ENCODE results near the gene DDX3X. TPM values are rescaled to one million over a fixed set of nuclear protein-coding genes. Genes with fewer than 3 reads are reported as not detected.
A peak's percentile ranks its signal among the peaks of the same experiment; 100 is the strongest.
"Not testable (repeated sequence)": the region's sequence is repeated elsewhere in the genome, so short reads cannot be mapped to it uniquely, and the experiment has no call there.

DDX3X gene
- 102 TPM for polyA plus RNA-seq (2013, experiment 1 of 2; ENCODE audit: insufficient read length)
- polyA plus RNA-seq (2013, experiment 2 of 2; ENCODE audit: insufficient read length), result 116 TPM

DNA sequence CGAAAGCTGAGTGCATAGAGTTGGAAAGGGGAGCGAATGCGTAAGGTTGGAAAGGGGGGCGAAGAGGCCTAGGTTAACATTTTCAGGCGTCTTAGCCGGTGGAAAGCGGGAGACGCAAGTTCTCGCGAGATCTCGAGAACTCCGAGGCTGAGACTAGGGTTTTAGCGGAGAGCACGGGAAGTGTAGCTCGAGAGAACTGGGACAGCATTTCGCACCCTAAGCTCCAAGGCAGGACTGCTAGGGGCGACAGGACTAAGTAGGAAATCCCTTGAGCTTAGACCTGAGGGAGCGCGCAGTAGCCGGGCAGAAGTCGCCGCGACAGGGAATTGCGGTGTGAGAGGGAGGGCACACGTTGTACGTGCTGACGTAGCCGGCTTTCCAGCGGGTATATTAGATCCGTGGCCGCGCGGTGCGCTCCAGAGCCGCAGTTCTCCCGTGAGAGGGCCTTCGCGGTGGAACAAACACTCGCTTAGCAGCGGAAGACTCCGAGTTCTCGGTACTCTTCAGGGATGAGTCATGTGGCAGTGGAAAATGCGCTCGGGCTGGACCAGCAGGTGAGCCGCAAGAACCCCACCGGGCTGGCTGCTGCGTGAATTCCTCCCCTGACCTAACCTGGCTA is at the start of gene DDX3X:
DDX3X (plus strand) TSS at position 419 of the 619 bp plus-strand sequence; CDS start at position 510, 91 bp downstream.
- peak; percentile 88 for DNase-seq

DNA sequence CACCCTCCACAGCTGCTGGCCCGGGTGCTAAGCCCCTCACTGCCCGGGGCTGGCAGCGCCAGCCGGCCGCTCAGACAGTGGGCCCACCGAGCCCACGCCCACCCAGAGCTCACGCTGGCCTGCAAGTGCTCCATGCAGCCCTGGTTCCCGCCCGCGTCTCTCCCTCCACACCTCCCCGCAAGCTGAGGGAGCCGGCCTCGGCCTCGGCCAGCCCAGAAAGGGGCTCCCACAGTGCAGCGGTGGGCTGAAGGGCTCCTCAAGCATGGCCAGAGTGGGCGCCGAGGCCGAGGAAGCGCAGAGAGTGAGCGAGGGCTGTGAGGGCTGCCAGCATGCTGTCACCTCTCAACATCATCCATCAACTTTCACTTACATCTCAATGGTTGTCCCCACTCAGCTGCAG is 48.0 kb upstream of the DDX3X start:
- DNase-seq, result not testable (repeated sequence)

DNA sequence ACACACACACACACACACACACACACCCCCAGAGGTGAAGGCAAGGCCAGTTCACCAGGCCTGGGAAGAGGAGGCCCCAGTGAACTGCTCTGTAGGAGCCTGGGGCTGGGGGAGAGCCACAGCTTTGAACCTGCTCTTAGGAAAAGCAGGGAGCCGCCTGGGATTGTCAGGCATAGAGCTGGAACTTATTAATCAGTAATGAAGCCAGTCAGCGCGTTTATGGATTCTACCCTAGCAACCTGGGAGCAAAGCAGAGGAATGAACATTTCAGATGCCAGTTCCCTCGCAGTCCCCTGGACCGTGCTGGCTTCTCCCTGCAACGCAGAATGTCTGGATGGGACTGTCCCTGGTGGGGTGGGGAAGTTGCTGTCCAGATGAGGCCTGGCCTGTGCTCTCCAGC is 45.3 kb upstream of the DDX3X start:
- no peak for DNase-seq

DNA sequence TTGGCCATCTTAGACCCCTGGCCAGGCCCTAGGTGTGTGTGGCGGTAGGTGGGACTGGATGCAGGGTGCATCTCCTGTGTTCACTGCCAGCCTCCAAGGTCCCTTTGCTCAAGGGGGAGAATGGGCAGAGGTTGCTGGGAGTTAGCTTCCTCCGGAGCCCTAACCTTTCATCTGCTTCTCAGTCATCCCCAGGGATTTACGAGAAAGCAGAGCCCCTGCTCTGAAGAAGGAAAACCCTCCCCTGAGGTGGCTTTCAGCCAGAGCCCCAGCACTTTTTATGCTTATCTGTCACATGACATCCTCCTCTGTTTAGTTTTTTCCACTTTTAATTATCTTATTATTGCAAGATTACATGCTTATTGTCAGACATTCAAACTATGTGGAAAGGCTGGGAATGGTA is 44.9 kb upstream of the DDX3X start:
- DNase-seq, result no peak

DNA sequence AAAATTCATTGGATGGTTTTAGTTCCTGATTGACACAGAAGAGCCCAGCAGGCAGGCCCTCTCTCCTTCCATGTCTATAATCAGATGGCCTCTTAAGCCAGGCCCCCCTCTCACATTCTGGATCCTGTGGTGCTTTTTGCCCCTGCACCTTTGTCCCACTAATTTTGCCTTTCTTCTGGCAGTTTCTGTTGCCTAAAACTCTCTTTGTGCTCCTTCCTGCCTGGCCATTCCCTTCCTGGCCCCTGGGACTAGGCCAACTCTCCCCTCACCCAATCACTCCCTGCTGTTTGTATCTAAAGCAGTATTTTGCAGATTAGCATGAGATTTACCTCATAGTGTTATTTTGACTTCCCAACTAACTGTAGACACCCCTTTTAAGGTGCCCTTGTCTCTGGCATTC is 42.7 kb upstream of the DDX3X start:
- DNase-seq, result no peak

DNA sequence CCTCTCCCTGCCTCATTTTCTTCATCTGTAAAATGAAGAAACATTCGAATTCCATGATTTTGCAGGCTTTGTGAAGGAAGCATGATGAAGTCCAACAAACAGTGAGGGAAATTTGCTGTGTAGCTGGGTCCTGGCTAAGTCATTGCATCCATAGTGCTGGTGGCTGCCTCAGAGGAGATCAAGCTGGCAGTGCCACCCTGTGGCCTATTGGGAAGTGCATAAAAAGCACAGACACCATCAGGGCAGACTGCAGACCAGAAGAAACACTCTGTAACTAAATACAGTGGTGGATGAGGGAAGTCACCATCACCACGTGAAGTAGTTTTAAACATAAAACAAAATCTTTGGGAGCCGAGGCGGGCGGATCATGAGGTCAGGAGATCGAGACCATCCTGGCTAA is 40.7 kb upstream of the DDX3X start:
- no peak for DNase-seq

DNA sequence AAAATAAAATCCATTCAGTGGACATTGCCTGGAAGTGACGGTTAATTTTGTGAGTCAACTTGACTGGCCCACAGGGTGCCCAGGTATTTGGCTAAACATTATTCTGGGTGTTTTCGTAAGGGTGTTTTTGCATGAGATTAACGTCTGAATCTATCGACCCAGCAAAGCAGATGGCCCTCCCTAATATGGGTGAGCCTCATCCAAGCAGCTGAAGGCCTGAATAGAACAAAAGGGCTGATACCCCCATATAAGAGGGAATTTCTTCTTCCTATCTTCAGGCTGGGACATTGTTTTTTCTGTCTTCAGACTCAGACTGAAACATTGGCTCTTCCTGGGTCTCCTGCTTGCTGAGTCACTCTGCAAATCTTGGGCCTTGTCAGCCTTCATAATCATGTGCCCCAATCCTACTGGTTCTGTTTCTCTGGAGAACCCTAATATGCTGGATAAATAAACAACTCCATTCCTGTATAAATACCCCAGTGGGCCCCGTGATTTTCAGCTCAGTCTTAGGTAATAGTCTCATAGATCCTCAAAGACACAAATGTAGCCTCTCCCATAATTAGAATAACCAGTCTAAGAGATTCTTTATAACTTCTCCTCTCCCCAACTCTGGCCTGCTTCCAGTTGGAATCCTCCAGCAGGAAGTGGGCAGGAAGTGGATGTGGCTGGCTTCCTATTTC is 33.1 kb upstream of the DDX3X start:
- DNase-seq, result peak; percentile 19

DNA sequence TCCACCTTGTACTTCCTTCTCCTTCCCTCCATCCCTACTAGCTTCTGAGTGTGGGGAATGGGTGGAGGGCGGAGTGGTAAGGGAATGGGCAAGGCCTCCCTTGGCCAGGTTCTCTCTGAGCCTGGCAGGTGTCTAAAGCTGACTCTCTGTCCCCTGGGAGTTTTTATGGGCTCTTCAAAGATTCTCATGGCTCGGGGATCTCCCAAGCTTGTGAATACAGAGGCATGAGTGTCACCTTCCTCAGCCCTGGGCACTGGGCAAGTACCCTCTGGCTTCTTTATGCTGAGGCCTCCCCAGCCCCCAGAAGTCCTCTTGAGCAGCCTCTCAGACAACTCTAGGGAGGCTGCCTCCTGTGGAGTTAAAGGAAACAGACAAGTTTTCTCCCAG is 32.5 kb upstream of the DDX3X start:
- no peak for DNase-seq

DNA sequence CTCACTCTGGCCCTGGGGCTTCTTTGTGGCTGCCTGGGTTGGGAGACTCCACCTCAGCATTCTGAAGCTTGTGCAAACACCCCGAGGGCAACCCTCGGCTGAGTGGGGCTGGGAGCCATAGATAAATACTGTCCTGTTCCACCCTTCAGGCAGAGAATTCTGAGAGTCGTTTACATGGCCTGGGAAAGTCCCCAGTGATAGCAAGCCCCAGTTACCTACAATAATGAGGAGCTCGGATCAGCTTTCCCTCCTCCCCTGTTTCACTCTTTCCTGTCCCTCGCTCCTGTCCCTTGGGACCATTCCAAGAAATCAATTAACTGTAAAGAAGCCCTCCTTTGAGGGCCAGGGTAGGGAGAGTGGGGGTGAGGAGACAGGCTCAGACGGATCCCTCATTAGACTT is 31.6 kb upstream of the DDX3X start:
- DNase-seq, result no peak

DNA sequence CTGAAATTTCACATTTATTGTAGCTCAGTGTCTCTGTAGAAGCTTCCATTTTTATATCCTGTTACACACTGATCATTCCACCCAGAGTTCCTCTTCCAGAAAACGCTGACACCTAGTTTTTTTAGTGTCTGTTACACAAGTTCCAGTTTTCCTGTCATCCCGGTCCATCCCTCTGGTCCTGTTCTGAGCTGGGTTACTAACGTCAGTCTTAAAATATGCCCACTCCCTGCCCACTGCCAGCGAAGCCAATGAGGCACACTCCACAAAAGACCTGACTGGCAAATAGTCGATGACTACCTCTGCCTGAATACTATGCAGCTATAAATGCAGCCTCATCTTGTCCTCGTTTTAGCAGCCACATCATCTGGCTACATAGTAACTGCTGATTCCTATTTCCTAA is 30.9 kb upstream of the DDX3X start:
- DNase-seq, result no peak

DNA sequence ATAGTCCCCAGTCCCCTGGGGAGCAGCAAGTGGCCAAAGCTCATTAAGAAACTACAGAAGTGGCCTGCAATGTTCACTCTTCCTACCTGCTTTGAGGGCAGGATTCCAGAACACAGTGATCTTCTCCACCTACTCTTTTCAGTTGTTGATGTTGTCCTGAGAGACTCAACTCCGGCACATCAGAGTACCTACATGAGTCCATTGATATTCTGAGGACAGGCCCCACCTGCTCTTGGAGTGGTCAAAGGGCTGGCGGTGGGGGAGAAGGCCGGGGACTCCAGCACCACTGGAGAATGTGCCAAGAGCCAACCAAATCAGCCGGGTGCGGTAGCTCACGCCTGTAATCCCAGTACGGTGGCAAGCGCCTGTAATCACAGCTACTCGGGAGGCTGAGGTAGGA is 29.8 kb upstream of the DDX3X start:
- no peak for DNase-seq

DNA sequence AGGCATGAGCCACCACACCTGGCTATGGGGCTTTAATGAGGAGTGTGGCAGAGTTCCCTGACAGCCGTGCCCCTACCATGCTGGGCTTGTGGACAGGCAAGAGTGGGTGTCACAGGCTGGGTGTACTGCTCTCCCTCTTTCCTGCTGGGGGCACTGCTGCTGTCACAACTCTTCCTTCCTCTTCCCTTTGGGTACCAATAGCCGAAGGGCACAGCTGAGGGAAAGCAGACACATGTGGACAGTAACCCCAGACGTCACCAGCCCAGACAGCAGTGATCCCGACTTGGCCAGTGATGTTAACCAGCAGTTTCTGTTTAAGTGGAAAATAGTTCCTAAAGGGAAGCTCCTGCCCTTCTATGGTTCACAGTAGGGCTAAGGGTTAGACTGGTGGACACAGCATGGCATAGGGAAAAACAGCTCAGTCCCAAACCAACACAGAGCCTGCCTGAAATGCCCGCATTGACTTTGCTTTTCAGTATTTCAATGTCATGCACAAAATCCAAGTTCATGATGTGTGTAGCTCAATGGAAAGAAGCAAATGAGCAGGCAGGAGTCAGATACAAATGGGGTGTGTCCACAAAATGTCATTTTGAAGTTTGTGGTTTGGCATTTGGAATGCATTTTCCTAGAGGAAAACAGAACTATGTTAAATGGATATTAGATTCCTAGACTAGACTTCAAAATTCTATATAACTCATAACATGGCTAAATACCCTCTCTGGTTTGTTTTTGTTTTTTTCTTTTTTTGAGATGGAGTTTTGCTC is 24.9 kb upstream of the DDX3X start:
- DNase-seq, result peak; percentile 31

DNA sequence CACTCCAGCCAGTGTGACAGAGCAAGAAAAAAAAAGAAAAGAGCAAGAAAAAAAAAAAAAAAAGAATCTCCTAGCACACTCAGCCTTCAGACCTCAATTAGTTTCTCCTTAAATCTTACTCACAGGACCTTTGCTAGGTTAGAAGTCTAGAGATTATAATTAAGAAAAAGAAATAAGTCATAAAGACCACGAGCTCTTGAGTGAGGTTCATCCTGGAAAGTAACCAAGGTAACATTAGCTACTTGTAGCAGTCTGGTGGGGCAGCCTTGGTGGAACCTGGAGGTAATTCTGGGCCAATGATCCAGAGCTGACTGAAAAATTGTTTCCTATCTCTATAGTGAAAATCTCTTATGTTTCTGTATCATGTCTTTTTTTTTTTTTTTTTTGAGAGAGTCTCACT is 21.2 kb upstream of the DDX3X start:
- DNase-seq, result no peak

DNA sequence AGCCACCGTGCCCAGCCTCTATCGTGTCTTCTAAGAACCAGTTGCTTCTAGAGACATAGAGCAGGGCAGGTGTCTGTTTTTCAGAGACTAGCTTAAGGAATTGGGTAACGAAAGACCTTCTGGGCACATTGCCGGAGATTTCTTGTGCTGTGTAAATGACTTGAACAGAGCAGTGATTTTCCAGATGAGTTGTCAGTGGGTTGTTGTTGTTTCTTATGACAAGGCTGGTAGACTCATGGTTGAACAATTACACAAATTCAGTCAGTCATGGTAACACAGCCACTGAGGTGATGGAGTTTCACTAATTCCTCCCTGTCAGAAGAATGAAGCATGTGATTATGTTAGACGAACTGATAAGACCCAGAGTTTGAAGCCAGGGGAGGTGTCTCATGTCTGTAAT is 20.5 kb upstream of the DDX3X start:
- peak; percentile 20 for DNase-seq

DNA sequence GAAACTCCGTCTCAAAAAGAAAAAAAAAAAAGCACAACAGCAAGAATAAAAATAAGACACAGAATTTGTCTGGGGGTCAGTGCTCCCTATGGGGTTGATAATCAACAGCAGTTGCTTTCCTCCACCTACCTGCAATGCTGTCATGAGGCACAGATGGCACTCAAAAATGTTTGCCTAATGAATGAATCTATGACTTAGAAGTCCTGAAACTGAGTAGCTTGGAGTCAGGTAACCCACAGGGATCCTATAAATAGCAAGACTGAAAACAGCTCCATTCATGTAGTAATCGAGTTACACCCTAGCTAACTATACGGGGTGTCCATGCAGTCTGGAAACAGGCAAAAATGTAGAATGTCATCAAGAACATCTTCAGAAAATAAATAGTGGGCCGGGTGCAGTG is 19.8 kb upstream of the DDX3X start:
- no peak for DNase-seq

DNA sequence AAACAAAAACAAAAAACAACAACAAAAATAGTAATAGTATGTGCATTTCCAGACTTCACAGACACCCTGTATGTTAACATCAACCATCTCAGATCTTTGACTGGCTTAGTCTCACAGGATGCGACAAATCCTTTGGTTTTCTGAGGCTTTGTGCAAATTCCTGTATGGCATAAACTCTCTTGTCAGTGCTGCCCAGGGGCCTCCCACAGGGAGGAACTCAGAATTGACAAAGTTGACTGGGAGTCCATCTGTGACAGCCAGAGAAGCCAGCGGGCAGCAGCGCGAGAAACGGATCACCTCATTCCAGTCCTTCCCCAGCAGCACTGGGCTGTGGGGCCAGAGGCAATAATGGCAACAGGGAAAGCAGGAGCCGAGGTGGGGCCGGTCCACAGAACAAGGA is 19.1 kb upstream of the DDX3X start:
- DNase-seq, result peak; percentile 21

DNA sequence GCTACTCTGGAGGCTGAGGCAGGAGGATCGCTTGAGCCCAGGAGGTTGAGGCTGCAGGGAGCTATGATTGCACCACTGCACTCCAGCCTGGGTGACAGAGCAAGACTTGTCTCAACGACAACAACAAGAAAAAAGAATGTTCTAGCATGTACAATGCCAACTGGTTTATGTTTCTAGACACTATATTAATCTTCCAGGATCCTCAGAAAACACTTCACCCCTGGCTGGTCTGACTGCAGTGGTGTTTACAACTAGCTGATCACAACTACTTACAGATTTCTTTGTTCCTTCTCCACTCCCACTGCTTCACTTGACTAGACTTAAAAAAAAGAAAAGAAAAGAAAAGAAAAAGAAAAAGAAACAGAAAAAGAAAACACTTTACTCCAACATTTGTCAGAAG is 17.7 kb upstream of the DDX3X start:
- not testable (repeated sequence) for DNase-seq

DNA sequence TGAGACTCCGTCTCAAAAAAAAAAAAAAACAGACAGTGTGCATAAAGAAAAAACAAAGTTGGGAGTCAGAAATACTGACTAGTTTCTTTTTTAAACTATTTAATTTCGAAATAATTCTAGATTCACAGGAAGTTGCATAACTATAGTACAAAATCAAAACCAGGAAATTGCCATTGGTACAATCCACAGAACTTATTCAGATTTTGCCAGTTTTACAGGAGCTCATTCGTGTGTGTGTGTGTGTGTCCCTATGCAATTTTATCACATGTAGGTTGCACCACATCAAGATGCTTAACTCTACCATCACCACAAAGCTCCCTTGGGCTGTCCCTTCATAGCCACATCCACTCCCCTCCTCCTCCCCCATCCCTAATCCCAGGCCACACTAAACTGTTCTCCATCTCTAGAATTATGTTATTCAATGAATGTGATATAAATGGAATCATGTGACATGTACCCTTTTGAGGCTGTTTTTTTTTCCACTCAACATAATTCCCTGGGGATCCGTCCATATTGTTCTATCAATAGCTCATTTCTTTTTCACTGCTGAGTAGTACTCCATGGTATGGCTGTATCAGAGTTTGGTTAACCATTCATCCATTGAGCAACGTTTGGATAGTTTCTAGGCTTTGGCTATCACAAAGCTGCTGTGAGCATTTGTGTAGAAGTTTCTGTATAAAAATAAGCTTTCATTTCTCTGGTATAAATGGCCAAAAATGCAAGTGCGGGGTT is 16.3 kb upstream of the DDX3X start:
- DNase-seq, result peak; percentile 32

DNA sequence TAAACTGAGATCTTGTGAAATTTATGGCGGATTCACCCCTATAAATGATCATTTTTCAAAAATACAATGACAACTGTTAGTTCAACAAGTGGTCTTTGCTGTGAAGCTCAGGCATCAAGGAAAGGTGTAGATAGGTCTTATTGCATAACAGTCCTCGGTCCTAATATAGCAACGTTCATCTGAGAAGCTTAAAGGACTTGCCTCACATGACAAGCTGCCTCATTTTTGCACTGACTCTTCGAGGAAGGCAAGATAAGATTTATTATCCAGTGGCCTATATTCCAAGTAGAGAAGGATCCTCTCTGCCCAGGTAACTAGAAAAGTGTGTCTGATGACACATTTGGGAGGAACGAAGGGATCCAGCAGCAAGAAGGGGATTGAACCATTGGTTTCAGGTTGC is 13.6 kb upstream of the DDX3X start:
- DNase-seq, result no peak

DNA sequence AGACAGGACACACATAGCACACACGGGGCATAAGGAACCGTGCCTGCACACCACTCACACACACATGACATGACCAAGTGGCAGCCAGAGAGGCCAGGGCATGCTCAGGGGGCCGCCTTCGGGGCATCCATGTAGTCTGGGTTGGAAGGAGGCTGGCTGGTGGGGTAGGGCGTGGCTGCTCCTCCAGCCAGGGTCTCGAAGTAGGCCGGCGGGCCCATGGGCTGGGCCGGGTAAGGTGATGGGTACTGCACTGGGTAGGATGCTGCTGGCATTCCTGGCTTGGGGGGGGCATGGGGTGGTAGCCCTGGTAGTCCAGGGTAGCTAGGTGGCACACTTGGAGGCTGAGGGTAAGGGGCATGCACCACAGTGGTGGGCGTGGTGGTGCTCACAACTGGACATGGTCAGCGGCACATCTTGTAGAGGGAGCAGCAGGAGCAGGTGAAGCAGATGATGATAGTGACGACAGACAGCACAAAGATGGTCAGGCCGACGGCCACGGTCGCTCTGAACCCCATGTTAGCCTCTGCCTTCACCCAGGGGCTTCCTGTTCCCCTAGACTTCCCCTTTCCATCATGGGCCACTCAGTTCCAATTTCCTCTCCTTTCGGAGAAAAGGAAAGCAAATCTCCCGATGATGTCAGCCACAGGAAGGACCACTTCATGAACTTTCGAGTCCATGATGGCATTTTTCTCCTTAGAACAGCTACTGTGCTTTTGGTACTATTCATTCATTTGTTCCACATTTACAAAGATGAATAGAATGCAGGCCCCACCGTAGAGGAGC is 10.9 kb upstream of the DDX3X start:
- DNase-seq, result no peak

DNA sequence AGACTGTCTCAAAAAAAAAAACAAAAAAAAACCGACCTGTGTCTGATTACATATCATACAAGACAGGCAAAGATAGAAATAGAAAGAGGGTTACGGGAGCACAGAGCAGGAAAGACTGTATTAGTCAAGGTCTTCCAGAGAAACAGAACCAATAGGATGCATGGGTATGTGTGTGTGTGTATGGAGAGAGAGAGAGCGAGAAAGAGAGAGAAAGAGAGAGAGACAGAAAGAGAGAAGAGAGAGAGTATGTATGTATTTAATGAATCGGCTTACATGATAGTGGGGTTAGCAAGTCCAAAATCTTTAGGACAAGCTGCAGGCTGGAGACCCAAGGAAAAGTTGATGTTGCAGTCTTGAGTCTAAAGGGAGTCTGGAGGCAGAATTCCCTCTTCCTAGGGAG is 7.5 kb upstream of the DDX3X start:
- no peak for DNase-seq

DNA sequence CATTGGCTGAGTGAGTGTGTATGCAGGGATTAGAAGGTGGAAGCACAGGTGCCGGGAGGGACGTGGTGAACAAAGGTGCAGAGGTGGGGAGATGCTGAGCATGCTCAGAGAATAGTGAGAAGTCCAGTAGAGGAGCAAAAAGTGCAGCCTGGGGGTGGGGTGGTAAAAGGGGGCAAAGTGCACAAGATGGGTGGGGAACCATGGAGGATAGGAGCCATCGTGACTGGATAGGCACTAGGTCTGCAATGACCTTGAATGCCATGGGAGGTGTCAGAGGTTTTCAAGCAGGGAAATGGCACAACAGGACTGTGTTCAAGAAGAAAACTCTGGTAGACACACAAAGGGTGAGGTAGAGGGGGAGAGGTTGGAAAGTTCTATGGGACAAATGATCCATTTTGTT is 6.6 kb upstream of the DDX3X start:
- DNase-seq, result no peak
